Inflammatory macrophage (primary cell): Measurements from ENCODE around the gene PTGIR.
A peak's percentile ranks its signal among the peaks of the same experiment; 100 is the strongest.

Source experiments
- DNase-seq, 2 donors: peaks; one replicate each; pipeline ENCODE4 v3.0.0-alpha.2; 2020 to 2022
- total RNA-seq, 18 experiments: gene quantifications; one replicate each; lab custom pipeline; 2026; ENCODE audit warnings: mixed read lengths in 6 of 18, inconsistent platforms in 2 of 18; lab: John Stamatoyannopoulos, UW

PTGIR gene
- total RNA-seq, result 0.11 to 28.5 (median 1.2) reads per million in 18 experiments

- DNase-seq, result peak; percentile 34
Measured at GRCh38 chr19:46624958-46625661, at the start of gene PTGIR. Gene PTGIR (minus strand): TSS chr19:46625089. CDS start chr19:46624225, 864 bp downstream.

GRCh38 chr19:46670813-46671212 is 45.9 kb upstream of the PTGIR start:
- no peak for DNase-seq

GRCh38 chr19:46668662-46669061 is 43.8 kb upstream of the PTGIR start:
- DNase-seq, result no peak

- DNase-seq, result no peak
Measured at GRCh38 chr19:46665072-46665471, 40.2 kb upstream of the PTGIR start.

GRCh38 chr19:46661735-46662592 is 37.1 kb upstream of the PTGIR start:
- peak; percentile 88 to 91 for DNase-seq

- DNase-seq, result peak; percentile 100
Measured at GRCh38 chr19:46661020-46661731, 36.3 kb upstream of the PTGIR start, which contains the start of gene DACT3. Gene DACT3 (minus strand): TSS chr19:46661182. CDS start chr19:46661064, 118 bp downstream.

GRCh38 chr19:46660551-46661019 is 35.7 kb upstream of the PTGIR start:
- no peak for DNase-seq

- DNase-seq, result no peak
Measured at GRCh38 chr19:46660008-46660517, 35.2 kb upstream of the PTGIR start.

- DNase-seq, result no peak
Measured at GRCh38 chr19:46659151-46660007, 34.5 kb upstream of the PTGIR start.

GRCh38 chr19:46656541-46656940 is 31.7 kb upstream of the PTGIR start:
- DNase-seq, result no peak

- no peak for DNase-seq
Measured at GRCh38 chr19:46654621-46655152, 29.8 kb upstream of the PTGIR start.

GRCh38 chr19:46650445-46650844 is 25.6 kb upstream of the PTGIR start:
- DNase-seq, result no peak

GRCh38 chr19:46648961-46649960 is 24.4 kb upstream of the PTGIR start:
- no peak for DNase-seq

- peak; percentile 70 to 77 for DNase-seq
Measured at GRCh38 chr19:46648060-46648960, 23.4 kb upstream of the PTGIR start.

- no peak for DNase-seq
Measured at GRCh38 chr19:46646402-46646801, 21.5 kb upstream of the PTGIR start.

GRCh38 chr19:46644720-46645119 is 19.8 kb upstream of the PTGIR start:
- DNase-seq, result no peak

- DNase-seq, result no peak
Measured at GRCh38 chr19:46640656-46641055, 15.8 kb upstream of the PTGIR start.

GRCh38 chr19:46639358-46640182 is 14.7 kb upstream of the PTGIR start:
- peak; percentile 66 to 83 for DNase-seq
